ENCODE data around the gene BEST1.

Gene BEST1

DNA sequence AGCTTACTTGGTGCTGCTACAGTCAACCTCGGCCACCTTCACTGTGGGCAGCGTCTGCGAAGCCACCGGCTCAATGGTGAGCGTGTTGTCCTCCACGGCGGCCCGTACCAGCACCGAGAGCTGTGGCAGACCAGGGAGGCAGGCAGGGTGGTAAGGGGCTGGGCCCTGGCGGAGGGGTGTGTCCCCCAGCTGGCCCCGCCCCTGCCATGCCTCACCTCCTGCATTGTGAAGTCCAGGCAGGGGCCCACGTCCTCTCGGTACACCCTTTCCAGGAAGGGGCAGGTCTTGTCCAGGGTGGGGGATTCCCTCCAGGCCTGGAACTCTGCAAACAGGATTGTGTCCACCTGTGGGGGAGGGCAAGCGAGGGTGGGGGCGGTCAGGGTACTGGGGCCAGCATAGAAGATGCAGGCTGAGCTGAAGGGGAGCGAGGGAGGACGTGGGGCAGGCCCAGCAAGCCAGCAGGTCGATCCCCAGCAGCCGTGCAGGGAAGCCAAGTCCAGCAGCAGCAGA lies 45.6 kb upstream of the BEST1 start:
- DNase-seq = no peak
- H3K9ac ChIP-seq (ENCODE audit: low read length) = no peak overlapping the region
- no peak overlapping the region for H3K4me3 ChIP-seq (ENCODE audit: low read length)
- no peak for TF ChIP-seq EZH2phosphoT487 (IDR thresholded peaks at IDR 0.05; ENCODE audit: low read length)
- no peak for TF ChIP-seq EZH2 (optimal IDR thresholded peaks at IDR 0.05; ENCODE audit: low read depth, low read length)
- TF ChIP-seq, protein P1, sequence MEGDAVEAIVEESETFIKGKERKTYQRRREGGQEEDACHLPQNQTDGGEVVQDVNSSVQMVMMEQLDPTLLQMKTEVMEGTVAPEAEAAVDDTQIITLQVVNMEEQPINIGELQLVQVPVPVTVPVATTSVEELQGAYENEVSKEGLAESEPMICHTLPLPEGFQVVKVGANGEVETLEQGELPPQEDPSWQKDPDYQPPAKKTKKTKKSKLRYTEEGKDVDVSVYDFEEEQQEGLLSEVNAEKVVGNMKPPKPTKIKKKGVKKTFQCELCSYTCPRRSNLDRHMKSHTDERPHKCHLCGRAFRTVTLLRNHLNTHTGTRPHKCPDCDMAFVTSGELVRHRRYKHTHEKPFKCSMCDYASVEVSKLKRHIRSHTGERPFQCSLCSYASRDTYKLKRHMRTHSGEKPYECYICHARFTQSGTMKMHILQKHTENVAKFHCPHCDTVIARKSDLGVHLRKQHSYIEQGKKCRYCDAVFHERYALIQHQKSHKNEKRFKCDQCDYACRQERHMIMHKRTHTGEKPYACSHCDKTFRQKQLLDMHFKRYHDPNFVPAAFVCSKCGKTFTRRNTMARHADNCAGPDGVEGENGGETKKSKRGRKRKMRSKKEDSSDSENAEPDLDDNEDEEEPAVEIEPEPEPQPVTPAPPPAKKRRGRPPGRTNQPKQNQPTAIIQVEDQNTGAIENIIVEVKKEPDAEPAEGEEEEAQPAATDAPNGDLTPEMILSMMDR (IDR thresholded peaks at IDR 0.05; ENCODE audit: low read length) = no peak
- H2AFZ ChIP-seq (ENCODE audit: low read length) = peak overlapping the region; percentile 41
- no peaks in the 10 kb centered on the region for H4K20me1 ChIP-seq (ENCODE audit: insufficient read depth, low read length)
- H3K36me3 ChIP-seq (replicated peaks; ENCODE audit: insufficient read depth, low read length) = no peaks in the 10 kb centered on the region
- H3F3A ChIP-seq (ENCODE audit: insufficient read depth, low read length) = no peaks in the 10 kb centered on the region
- H3K9me2 ChIP-seq (replicated peaks; ENCODE audit: insufficient read depth, low read length) = no peaks in the 10 kb centered on the region
- no peaks in the 10 kb centered on the region for H3K9me3 ChIP-seq (replicated peaks; ENCODE audit: insufficient read depth, low read length)
- no peaks in the 10 kb centered on the region for H3K79me2 ChIP-seq (ENCODE audit: low read length)
- H3K27ac ChIP-seq (ENCODE audit: low read length) = no peak overlapping the region
- H3K4me1 ChIP-seq (ENCODE audit: low read length) = peaks cover 7% of the 10 kb centered on the region
- peak overlapping the region; percentile 15; the same call in 1 of the 2 replicates for H3K4me2 ChIP-seq (ENCODE audit: low read depth, low read length)
- H3K27me3 ChIP-seq (replicated peaks; ENCODE audit: insufficient read depth, low read length) = peaks cover 3% of the 10 kb centered on the region; the same call in 1 of the 2 replicates

- H3F3A ChIP-seq (ENCODE audit: insufficient read depth, low read length) = no peaks in the 10 kb centered on the region
- no peak overlapping the region for H3K4me3 ChIP-seq (ENCODE audit: low read length)
- peaks cover 7% of the 10 kb centered on the region for H3K4me1 ChIP-seq (ENCODE audit: low read length)
- DNase-seq = no peak
- no peaks in the 10 kb centered on the region for H3K79me2 ChIP-seq (ENCODE audit: low read length)
- H3K36me3 ChIP-seq (replicated peaks; ENCODE audit: insufficient read depth, low read length) = no peaks in the 10 kb centered on the region
- no peak overlapping the region for H3K4me2 ChIP-seq (ENCODE audit: low read depth, low read length)
- no peak overlapping the region for H3K27ac ChIP-seq (ENCODE audit: low read length)
- H4K20me1 ChIP-seq (ENCODE audit: insufficient read depth, low read length) = no peaks in the 10 kb centered on the region
- no peak overlapping the region for H3K9ac ChIP-seq (ENCODE audit: low read length)
- H3K9me3 ChIP-seq (replicated peaks; ENCODE audit: insufficient read depth, low read length) = no peaks in the 10 kb centered on the region
- peaks cover 3% of the 10 kb centered on the region; the same call in 1 of the 2 replicates for H3K27me3 ChIP-seq (replicated peaks; ENCODE audit: insufficient read depth, low read length)
- no peaks in the 10 kb centered on the region for H3K9me2 ChIP-seq (replicated peaks; ENCODE audit: insufficient read depth, low read length)
- no peak overlapping the region for H2AFZ ChIP-seq (ENCODE audit: low read length)
- TF ChIP-seq EZH2 (optimal IDR thresholded peaks at IDR 0.05; ENCODE audit: low read depth, low read length) = no peak
- TF ChIP-seq, protein P1 (IDR thresholded peaks at IDR 0.05; ENCODE audit: low read length) = no peak
- no peak for TF ChIP-seq EZH2phosphoT487 (IDR thresholded peaks at IDR 0.05; ENCODE audit: low read length)
Observed at GRCh38 chr11:61905067-61905696, 45.0 kb upstream of the BEST1 start.

GRCh38 chr11:61905801-61906521 lies 44.2 kb upstream of the BEST1 start:
- TF ChIP-seq, protein P1 (IDR thresholded peaks at IDR 0.05; ENCODE audit: low read length) = no peak
- no peak for TF ChIP-seq EZH2 (optimal IDR thresholded peaks at IDR 0.05; ENCODE audit: low read depth, low read length)
- no peak for TF ChIP-seq EZH2phosphoT487 (IDR thresholded peaks at IDR 0.05; ENCODE audit: low read length)
- no peaks in the 10 kb centered on the region for H4K20me1 ChIP-seq (ENCODE audit: insufficient read depth, low read length)
- H3K79me2 ChIP-seq (ENCODE audit: low read length) = no peaks in the 10 kb centered on the region
- no peaks in the 10 kb centered on the region for H3F3A ChIP-seq (ENCODE audit: insufficient read depth, low read length)
- H3K9me2 ChIP-seq (replicated peaks; ENCODE audit: insufficient read depth, low read length) = no peaks in the 10 kb centered on the region
- no peak overlapping the region for H3K4me2 ChIP-seq (ENCODE audit: low read depth, low read length)
- H3K4me3 ChIP-seq (ENCODE audit: low read length) = no peak overlapping the region
- peaks cover 3% of the 10 kb centered on the region; the same call in 1 of the 2 replicates for H3K27me3 ChIP-seq (replicated peaks; ENCODE audit: insufficient read depth, low read length)
- no peak overlapping the region for H3K9ac ChIP-seq (ENCODE audit: low read length)
- H3K36me3 ChIP-seq (replicated peaks; ENCODE audit: insufficient read depth, low read length) = no peaks in the 10 kb centered on the region
- H2AFZ ChIP-seq (ENCODE audit: low read length) = no peak overlapping the region
- no peaks in the 10 kb centered on the region for H3K9me3 ChIP-seq (replicated peaks; ENCODE audit: insufficient read depth, low read length)
- H3K4me1 ChIP-seq (ENCODE audit: low read length) = peaks cover 7% of the 10 kb centered on the region
- no peak for DNase-seq
- H3K27ac ChIP-seq (ENCODE audit: low read length) = no peak overlapping the region
